ENCODE data around the gene PRUNE2.

DNA sequence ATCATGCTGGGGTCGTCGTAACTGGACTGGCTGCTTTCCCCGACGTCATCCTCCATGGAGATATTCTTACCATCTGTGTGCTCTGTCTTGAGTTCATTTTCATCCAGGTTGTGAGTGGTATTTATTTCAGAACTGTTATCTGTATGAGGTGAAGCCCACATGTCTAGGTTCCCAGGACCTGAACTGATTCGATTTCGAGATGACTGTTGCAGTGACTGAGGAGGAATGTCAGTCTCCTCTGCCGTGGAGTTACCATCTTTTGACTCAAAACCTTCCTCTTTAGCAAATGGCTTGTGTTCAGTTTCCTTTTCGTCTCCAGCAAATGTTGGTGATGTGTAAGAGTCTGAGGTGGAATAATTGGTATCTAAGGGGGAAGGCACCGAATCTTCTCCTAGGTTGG, 196.9 kb downstream of the PRUNE2 start:
- TF ChIP-seq, protein P1, sequence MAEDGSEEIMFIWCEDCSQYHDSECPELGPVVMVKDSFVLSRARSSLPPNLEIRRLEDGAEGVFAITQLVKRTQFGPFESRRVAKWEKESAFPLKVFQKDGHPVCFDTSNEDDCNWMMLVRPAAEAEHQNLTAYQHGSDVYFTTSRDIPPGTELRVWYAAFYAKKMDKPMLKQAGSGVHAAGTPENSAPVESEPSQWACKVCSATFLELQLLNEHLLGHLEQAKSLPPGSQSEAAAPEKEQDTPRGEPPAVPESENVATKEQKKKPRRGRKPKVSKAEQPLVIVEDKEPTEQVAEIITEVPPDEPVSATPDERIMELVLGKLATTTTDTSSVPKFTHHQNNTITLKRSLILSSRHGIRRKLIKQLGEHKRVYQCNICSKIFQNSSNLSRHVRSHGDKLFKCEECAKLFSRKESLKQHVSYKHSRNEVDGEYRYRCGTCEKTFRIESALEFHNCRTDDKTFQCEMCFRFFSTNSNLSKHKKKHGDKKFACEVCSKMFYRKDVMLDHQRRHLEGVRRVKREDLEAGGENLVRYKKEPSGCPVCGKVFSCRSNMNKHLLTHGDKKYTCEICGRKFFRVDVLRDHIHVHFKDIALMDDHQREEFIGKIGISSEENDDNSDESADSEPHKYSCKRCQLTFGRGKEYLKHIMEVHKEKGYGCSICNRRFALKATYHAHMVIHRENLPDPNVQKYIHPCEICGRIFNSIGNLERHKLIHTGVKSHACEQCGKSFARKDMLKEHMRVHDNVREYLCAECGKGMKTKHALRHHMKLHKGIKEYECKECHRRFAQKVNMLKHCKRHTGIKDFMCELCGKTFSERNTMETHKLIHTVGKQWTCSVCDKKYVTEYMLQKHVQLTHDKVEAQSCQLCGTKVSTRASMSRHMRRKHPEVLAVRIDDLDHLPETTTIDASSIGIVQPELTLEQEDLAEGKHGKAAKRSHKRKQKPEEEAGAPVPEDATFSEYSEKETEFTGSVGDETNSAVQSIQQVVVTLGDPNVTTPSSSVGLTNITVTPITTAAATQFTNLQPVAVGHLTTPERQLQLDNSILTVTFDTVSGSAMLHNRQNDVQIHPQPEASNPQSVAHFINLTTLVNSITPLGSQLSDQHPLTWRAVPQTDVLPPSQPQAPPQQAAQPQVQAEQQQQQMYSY (CRISPR knock-in tag; IDR thresholded peaks at IDR 0.05): no peak
- no peak for TF ChIP-seq ZNF451 (CRISPR knock-in tag; IDR thresholded peaks at IDR 0.05)
- TF ChIP-seq, protein P2, sequence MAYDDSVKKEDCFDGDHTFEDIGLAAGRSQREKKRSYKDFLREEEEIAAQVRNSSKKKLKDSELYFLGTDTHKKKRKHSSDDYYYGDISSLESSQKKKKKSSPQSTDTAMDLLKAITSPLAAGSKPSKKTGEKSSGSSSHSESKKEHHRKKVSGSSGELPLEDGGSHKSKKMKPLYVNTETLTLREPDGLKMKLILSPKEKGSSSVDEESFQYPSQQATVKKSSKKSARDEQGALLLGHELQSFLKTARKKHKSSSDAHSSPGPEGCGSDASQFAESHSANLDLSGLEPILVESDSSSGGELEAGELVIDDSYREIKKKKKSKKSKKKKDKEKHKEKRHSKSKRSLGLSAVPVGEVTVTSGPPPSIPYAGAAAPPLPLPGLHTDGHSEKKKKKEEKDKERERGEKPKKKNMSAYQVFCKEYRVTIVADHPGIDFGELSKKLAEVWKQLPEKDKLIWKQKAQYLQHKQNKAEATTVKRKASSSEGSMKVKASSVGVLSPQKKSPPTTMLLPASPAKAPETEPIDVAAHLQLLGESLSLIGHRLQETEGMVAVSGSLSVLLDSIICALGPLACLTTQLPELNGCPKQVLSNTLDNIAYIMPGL (CRISPR knock-in tag; IDR thresholded peaks at IDR 0.05; ENCODE audit: borderline replicate concordance in 1 of 2, low read depth in 1 of 2): no peak
- no peak for TF ChIP-seq ZNF432 (CRISPR knock-in tag; IDR thresholded peaks at IDR 0.05; ENCODE audit: borderline replicate concordance)
- no peak for TF ChIP-seq ZSCAN9 (CRISPR knock-in tag; IDR thresholded peaks at IDR 0.05; ENCODE audit: borderline replicate concordance)
- no peak for TF ChIP-seq EHMT2 (IDR thresholded peaks at IDR 0.05; ENCODE audit: borderline replicate concordance, low read depth, low read length)
- TF ChIP-seq ZNF329 (CRISPR knock-in tag; IDR thresholded peaks at IDR 0.05; ENCODE audit: low read depth): no peak
- TF ChIP-seq ESRRA (CRISPR knock-in tag; IDR thresholded peaks at IDR 0.05; ENCODE audit: low read depth): no peak
- no peak for TF ChIP-seq ZNF274 (CRISPR knock-in tag; IDR thresholded peaks at IDR 0.05)
- no peak for TF ChIP-seq SRY (CRISPR knock-in tag; IDR thresholded peaks at IDR 0.05)
- no peak for TF ChIP-seq ZZZ3 (CRISPR knock-in tag; IDR thresholded peaks at IDR 0.05; ENCODE audit: borderline replicate concordance)
- no peak for TF ChIP-seq KMT2B (CRISPR knock-in tag; IDR thresholded peaks at IDR 0.05)
- TF ChIP-seq, protein P3, sequence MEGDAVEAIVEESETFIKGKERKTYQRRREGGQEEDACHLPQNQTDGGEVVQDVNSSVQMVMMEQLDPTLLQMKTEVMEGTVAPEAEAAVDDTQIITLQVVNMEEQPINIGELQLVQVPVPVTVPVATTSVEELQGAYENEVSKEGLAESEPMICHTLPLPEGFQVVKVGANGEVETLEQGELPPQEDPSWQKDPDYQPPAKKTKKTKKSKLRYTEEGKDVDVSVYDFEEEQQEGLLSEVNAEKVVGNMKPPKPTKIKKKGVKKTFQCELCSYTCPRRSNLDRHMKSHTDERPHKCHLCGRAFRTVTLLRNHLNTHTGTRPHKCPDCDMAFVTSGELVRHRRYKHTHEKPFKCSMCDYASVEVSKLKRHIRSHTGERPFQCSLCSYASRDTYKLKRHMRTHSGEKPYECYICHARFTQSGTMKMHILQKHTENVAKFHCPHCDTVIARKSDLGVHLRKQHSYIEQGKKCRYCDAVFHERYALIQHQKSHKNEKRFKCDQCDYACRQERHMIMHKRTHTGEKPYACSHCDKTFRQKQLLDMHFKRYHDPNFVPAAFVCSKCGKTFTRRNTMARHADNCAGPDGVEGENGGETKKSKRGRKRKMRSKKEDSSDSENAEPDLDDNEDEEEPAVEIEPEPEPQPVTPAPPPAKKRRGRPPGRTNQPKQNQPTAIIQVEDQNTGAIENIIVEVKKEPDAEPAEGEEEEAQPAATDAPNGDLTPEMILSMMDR (CRISPR knock-in tag; IDR thresholded peaks at IDR 0.05): no peak

Data from HepG2 (cell line).